Measurements from ENCODE around the gene TAF1D.

The TAF1D gene

GRCh38 chr11:93718057-93718563 lies 23.2 kb downstream of the TAF1D start:
- DNase-seq, result no peak

DNA sequence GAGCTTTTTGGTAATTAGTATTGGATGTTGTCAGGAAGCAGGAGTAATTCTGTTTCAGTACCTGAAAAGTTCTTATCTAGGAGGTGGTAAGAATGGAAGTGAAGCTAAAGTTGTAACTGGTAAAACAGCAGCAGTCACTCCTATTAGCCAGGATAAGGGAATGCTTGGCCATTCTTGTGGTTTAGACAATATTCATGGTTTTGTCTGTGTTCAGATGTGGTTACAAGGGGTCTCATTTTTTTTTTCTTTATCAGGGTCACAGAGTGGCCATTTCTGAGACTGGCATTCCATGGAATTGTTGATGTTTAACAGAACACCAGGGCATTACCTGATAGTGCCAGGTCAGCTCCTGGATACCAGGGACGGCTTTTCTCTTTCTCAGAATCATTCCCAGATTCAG lies 23.8 kb downstream of the TAF1D start:
- DNase-seq, result no peak

- no peak for DNase-seq
Observed at GRCh38 chr11:93715797-93716396, 25.4 kb downstream of the TAF1D start.

- DNase-seq, result no peak
Observed at GRCh38 chr11:93712678-93713077, 28.6 kb downstream of the TAF1D start.

- no peak for DNase-seq
Observed at GRCh38 chr11:93710239-93710638, 31.1 kb downstream of the TAF1D start.

GRCh38 chr11:93704237-93704636 lies 37.1 kb downstream of the TAF1D start:
- no peak for DNase-seq

DNA sequence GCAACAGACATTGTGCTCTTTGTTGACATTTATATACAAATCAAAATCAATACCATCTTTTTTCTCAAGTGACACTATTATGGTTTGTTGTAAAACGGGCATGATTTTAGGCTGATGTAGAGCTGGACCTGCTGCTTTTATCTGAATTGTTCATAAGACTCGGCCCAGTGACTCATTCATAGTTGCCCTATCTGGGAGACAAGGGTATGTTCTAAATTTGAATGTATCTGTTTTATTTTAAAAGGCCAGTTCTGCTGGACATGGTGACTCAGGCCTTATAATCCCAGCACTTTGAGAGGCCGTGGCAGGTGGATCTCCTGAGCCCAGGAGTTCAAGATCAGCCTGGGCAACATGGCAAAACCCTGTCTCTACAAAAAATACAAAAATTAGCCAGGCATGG lies 40.5 kb downstream of the TAF1D start:
- no peak for DNase-seq

DNA sequence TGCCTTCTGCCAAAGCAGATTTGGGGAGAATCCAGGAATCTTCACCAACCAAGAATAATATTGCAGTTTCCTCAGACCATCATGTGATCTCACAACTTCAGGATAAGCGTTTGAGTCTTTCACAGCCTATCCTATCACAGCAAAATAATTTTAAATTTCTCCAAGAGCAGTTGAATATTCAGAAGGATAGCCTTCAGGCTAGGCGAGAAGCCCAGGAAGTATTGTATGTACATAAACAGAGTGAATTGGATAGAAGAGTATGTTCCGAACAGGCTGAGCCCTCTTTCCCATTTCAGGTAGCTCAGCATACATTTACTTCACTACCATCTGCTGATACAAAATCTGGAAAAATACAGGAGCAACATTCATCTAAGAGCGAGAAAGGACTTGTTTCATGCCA lies 43.7 kb downstream of the TAF1D start:
- DNase-seq, result no peak

- no peak for DNase-seq
Observed at GRCh38 chr11:93694557-93694956, 46.7 kb downstream of the TAF1D start.

DNA sequence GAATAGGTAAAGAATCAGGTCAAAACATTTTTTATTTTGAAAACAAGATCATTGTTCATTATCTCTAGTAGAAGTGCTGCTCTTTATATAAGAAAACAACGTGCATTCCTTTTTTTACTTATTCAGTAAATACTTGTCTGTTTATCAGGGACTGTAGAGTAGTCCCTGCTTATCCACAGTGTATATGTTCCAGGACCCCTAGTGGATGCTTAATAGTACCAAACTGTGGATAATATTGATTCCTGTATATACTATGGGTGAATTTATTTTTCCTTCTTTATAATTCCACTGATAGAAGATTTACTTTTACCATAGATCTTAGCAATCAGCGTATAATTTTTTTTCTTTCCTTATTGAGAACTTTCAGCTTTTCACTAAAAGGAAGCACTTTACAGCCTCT lies 47.2 kb downstream of the TAF1D start:
- DNase-seq, result no peak

GRCh38 chr11:93689240-93689639 lies 52.1 kb downstream of the TAF1D start:
- no peak for DNase-seq

GRCh38 chr11:93686812-93687211 lies 54.5 kb downstream of the TAF1D start:
- DNase-seq, result no peak

DNA sequence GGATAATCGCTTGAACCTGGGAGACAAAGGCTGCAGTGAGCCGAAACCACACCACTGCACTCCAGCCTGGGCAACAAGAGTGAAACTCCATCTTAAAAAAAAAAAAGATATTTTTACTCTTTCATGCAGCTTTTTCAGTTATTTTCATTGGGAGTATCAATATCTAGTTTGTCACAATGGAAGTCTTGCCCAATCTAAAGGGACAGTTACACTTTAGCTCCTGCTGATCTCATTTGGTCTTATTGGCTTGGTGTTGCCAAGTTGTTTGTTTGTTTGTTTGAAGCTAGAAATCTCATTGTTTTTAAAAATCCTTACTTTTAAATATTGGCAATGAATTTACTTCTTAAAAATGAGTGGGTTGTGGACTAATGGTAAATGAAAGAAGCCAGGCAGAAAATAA lies 55.1 kb downstream of the TAF1D start:
- no peak for DNase-seq
